ENCODE measurements around the gene GLG1.

Gene GLG1

DNA sequence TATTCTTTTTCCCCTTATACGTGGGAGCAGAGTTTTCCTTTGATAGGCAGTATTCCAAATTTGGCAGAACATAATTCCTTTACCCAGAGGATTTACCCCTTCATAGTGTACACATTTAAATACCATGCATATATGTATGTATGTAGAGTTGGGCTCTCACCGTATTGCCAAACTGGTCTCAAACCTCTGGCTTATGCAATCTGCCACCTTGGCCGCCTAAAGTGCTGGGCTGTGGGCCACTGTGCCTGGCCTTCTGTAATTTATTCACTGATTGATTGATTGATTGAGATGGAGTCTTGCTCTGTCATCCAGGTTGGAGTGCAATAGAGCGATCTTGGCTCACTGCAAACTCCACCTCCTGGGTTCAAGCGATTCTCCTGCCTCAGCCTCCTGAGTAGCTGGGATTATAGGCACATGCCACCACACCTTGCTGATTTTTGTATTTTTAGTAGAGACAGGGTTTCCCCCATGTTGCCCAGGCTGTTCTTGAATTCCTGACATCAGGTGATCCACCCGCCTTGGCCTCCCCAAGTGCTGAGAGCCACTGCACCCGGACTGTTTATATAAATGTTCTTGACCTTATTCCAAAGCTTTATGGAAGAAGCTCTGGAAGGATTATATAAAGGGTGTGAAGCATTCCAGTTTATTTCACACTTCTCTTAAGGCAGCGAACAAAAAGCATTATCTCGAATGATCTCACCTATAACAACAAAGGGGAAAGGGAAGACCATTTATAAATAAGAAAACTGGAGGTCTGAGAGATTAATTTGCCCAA, 14.9 kb downstream of the GLG1 start:
- TF ChIP-seq FOXM1 (IDR thresholded peaks at IDR 0.05; ENCODE audit: borderline replicate concordance, low read depth): no peak
- no peak for TF ChIP-seq TCF12 (IDR thresholded peaks at IDR 0.05; ENCODE audit: low read depth)
- no peak for TF ChIP-seq TAF1 (IDR thresholded peaks at IDR 0.05; ENCODE audit: low read depth)
- no peak for TF ChIP-seq EP300 (IDR thresholded peaks at IDR 0.05; ENCODE audit: borderline replicate concordance)
- TF ChIP-seq TEAD4 (IDR thresholded peaks at IDR 0.05): no peak
- TF ChIP-seq, protein P1, sequence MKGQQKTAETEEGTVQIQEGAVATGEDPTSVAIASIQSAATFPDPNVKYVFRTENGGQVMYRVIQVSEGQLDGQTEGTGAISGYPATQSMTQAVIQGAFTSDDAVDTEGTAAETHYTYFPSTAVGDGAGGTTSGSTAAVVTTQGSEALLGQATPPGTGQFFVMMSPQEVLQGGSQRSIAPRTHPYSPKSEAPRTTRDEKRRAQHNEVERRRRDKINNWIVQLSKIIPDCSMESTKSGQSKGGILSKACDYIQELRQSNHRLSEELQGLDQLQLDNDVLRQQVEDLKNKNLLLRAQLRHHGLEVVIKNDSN (IDR thresholded peaks at IDR 0.05): no peak
- no peak for TF ChIP-seq EGR1 (IDR thresholded peaks at IDR 0.05)
- TF ChIP-seq NFIC (IDR thresholded peaks at IDR 0.05): no peak
- TF ChIP-seq, protein P2, sequence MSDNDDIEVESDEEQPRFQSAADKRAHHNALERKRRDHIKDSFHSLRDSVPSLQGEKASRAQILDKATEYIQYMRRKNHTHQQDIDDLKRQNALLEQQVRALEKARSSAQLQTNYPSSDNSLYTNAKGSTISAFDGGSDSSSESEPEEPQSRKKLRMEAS (IDR thresholded peaks at IDR 0.05): no peak
- no peak for TF ChIP-seq CREB1 (IDR thresholded peaks at IDR 0.05; ENCODE audit: low read depth)
- no peak for TF ChIP-seq RAD21 (IDR thresholded peaks at IDR 0.05; ENCODE audit: low read depth)
- TF ChIP-seq YY1 (IDR thresholded peaks at IDR 0.05; ENCODE audit: low read depth): no peak
- no peak for TF ChIP-seq CEBPB (IDR thresholded peaks at IDR 0.05)
- TF ChIP-seq ZBTB7A (IDR thresholded peaks at IDR 0.05; ENCODE audit: low read depth): no peak
- TF ChIP-seq, protein P3, sequence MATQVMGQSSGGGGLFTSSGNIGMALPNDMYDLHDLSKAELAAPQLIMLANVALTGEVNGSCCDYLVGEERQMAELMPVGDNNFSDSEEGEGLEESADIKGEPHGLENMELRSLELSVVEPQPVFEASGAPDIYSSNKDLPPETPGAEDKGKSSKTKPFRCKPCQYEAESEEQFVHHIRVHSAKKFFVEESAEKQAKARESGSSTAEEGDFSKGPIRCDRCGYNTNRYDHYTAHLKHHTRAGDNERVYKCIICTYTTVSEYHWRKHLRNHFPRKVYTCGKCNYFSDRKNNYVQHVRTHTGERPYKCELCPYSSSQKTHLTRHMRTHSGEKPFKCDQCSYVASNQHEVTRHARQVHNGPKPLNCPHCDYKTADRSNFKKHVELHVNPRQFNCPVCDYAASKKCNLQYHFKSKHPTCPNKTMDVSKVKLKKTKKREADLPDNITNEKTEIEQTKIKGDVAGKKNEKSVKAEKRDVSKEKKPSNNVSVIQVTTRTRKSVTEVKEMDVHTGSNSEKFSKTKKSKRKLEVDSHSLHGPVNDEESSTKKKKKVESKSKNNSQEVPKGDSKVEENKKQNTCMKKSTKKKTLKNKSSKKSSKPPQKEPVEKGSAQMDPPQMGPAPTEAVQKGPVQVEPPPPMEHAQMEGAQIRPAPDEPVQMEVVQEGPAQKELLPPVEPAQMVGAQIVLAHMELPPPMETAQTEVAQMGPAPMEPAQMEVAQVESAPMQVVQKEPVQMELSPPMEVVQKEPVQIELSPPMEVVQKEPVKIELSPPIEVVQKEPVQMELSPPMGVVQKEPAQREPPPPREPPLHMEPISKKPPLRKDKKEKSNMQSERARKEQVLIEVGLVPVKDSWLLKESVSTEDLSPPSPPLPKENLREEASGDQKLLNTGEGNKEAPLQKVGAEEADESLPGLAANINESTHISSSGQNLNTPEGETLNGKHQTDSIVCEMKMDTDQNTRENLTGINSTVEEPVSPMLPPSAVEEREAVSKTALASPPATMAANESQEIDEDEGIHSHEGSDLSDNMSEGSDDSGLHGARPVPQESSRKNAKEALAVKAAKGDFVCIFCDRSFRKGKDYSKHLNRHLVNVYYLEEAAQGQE (IDR thresholded peaks at IDR 0.05; ENCODE audit: low read depth): no peak

DNA sequence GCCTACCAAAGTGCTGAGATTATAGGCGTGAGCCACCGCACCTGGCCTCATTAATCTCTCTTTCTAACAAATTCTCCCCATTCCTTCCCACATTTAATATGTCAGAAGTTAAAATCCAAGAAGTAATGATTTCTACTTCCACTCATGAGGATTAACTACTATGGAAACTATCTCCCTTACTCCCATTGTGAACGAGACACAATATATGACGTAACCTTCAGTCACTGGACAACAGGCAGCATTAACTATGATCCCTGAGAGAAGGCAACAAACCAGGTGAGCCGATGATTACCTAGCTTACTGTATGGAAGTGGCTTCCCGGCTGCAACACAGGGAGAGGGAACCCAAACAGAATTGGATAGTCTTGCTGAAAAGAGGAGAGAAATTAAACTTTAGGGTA, 20.0 kb downstream of the GLG1 start:
- TF ChIP-seq, protein P2 (IDR thresholded peaks at IDR 0.05): no peak
- TF ChIP-seq EP300 (IDR thresholded peaks at IDR 0.05; ENCODE audit: borderline replicate concordance) (no peak), EGR1 (IDR thresholded peaks at IDR 0.05) (no peak), ZBTB7A (IDR thresholded peaks at IDR 0.05; ENCODE audit: low read depth) (no peak), TEAD4 (IDR thresholded peaks at IDR 0.05) (no peak), CREB1 (IDR thresholded peaks at IDR 0.05; ENCODE audit: low read depth) (no peak), NFIC (IDR thresholded peaks at IDR 0.05) (no peak), TAF1 (IDR thresholded peaks at IDR 0.05; ENCODE audit: low read depth) (no peak), YY1 (IDR thresholded peaks at IDR 0.05; ENCODE audit: low read depth) (no peak), TCF12 (IDR thresholded peaks at IDR 0.05; ENCODE audit: low read depth) (no peak)
- TF ChIP-seq, protein P3 (IDR thresholded peaks at IDR 0.05; ENCODE audit: low read depth): no peak

DNA sequence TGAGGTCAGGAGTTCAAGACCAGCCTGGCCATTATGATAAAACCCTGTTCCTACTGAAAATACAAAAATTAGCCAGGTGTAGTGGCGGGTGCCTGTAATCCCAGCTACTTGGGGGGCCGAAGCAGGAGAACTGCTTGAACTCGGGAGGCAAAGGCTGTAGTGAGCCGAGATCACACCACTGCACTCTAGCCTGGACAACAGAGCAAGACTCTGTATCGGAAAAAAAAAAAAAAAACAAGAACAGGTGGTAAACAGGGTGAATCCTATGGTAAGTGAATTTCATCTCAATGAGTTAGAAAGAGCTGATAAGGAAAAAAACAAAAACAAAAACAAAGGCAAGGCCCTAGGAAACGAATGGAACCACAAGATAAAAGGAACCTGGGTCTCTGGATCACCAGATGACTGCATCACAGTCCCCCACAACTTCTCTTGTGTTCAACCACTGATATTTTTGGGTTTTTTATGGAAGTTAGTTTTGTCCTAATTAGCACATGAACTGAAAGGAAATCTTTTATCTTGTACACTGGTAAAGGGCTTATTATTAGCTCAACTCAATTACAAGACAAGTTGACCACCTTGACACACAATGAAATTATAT, 21.0 kb downstream of the GLG1 start:
- TF ChIP-seq, protein P3 (IDR thresholded peaks at IDR 0.05; ENCODE audit: low read depth): no peak
- TF ChIP-seq TEAD4 (IDR thresholded peaks at IDR 0.05): no peak
- no peak for TF ChIP-seq YY1 (IDR thresholded peaks at IDR 0.05; ENCODE audit: low read depth)
- no peak for TF ChIP-seq EP300 (IDR thresholded peaks at IDR 0.05; ENCODE audit: borderline replicate concordance)
- TF ChIP-seq, protein P2 (IDR thresholded peaks at IDR 0.05): no peak
- TF ChIP-seq TAF1 (IDR thresholded peaks at IDR 0.05; ENCODE audit: low read depth): no peak
- no peak for TF ChIP-seq FOXM1 (IDR thresholded peaks at IDR 0.05; ENCODE audit: borderline replicate concordance, low read depth)
- TF ChIP-seq CEBPB (IDR thresholded peaks at IDR 0.05): no peak
- no peak for TF ChIP-seq RAD21 (IDR thresholded peaks at IDR 0.05; ENCODE audit: low read depth)
- TF ChIP-seq CREB1 (IDR thresholded peaks at IDR 0.05; ENCODE audit: low read depth): no peak
- TF ChIP-seq ZBTB7A (IDR thresholded peaks at IDR 0.05; ENCODE audit: low read depth): no peak
- no peak for TF ChIP-seq TCF12 (IDR thresholded peaks at IDR 0.05; ENCODE audit: low read depth)
